MCF 10A (cell line): ENCODE results near the gene ESPN. TPM values are rescaled to one million over a fixed set of nuclear protein-coding genes. Genes with fewer than 3 reads are reported as not detected.

Experiments
- BruUV-seq: library from RNA; stranded (reverse); fragments of 400-500 nt; replicated peaks from 2 replicates; lab custom pipeline; 2021; lab: Mats Ljungman, UMichigan
- CTCF ChIA-PET: fragments of 300-600 bp; sonication (Branson Sonifier 250); formaldehyde crosslinking; extraction: SDS; loops from one replicate; lab custom pipeline; 2021; ENCODE audit warnings: antibody characterized with exemption, inconsistent platforms; lab: Yijun Ruan, JAX
- POLR2A ChIA-PET: fragments of 300-600, 350-650 bp; sonication (Branson Sonifier 250); formaldehyde crosslinking; extraction: SDS; loops from one replicate; lab custom pipeline; 2020; ENCODE audit warnings: antibody characterized with exemption, inconsistent platforms; lab: Yijun Ruan, JAX
- DNase-seq: peaks from one replicate; pipeline ENCODE4 v3.0.0-alpha.2; 2018; ENCODE audit not compliant: unreplicated experiment
- H3K27ac Mint-ChIP-seq: one replicate; pipeline ENCODE4 v1.8.0; 2022; ENCODE audit warnings: mild to moderate bottlenecking, low read depth, mixed read lengths; ENCODE audit not compliant: unreplicated experiment
- H3K27me3 Mint-ChIP-seq: one replicate; pipeline ENCODE4 v1.8.0; 2022; ENCODE audit warnings: mixed read lengths; ENCODE audit not compliant: insufficient read depth, unreplicated experiment
- H3K36me3 Mint-ChIP-seq: one replicate; pipeline ENCODE4 v1.8.0; 2022; ENCODE audit warnings: mild to moderate bottlenecking, moderate library complexity, mixed read lengths; ENCODE audit not compliant: insufficient read depth, unreplicated experiment
- H3K4me1 Mint-ChIP-seq: one replicate; pipeline ENCODE4 v1.8.0; 2022; ENCODE audit warnings: mixed read lengths; ENCODE audit not compliant: insufficient read depth, unreplicated experiment
- H3K4me3 Mint-ChIP-seq: one replicate; pipeline ENCODE4 v1.8.0; 2022; ENCODE audit warnings: mild to moderate bottlenecking, moderate library complexity, mixed read lengths; ENCODE audit not compliant: unreplicated experiment
- H3K9me3 Mint-ChIP-seq: one replicate; pipeline ENCODE4 v1.8.0; 2022; ENCODE audit warnings: mixed read lengths; ENCODE audit not compliant: unreplicated experiment
- CTCF ChIP-seq: fragments of 200-600 bp; IDR thresholded peaks from one replicate; pipeline ENCODE4 v1.8.0; 2022; ENCODE audit warnings: antibody characterized with exemption, mild to moderate bottlenecking; ENCODE audit not compliant: unreplicated experiment
- intact Hi-C: fragments of 100-400 bp; cut with micrococcal nuclease; formaldehyde crosslinking; loops from 2 replicates; pipeline ENCODE4 v1.14.1; 2022
- total RNA-seq: library from RNA; stranded (reverse); gene quantifications from 2 replicates; pipeline ENCODE4 v1.2.3, GENCODE V29; 2022

The ESPN gene
- total RNA-seq, 1 experiment from 2014 or later, result 0.68 TPM

- BruUV-seq, result no TSS peak
- intact Hi-C loops, result no loop called here
- H3K4me1 Mint-ChIP-seq, result peaks cover 5% of the 10 kb centered on the region
- H3K27me3 Mint-ChIP-seq, result no peaks in the 10 kb centered on the region
- peaks cover 32% of the 10 kb centered on the region for H3K36me3 Mint-ChIP-seq
- no peak overlapping the region for H3K27ac Mint-ChIP-seq
- no peak for TF ChIP-seq CTCF
- no peak overlapping the region for H3K4me3 Mint-ChIP-seq
- ChIA-PET POLR2A (interaction anchor here (0.7 kb wide), 1 partner anchor 47 kb away, joined by 3 read pairs; no protein-coding TSS in a partner anchor), CTCF (interaction anchor here (0.5 to 1.0 kb wide), 2 partner anchors 34 to 59 kb away, joined by 4 read pairs; no protein-coding TSS in a partner anchor)
- H3K9me3 Mint-ChIP-seq, result no peaks in the 10 kb centered on the region
- DNase-seq, result no peak
These were observed 35.9 kb downstream of the ESPN start for GRCh38 chr1:6460301-6461050.

DNA sequence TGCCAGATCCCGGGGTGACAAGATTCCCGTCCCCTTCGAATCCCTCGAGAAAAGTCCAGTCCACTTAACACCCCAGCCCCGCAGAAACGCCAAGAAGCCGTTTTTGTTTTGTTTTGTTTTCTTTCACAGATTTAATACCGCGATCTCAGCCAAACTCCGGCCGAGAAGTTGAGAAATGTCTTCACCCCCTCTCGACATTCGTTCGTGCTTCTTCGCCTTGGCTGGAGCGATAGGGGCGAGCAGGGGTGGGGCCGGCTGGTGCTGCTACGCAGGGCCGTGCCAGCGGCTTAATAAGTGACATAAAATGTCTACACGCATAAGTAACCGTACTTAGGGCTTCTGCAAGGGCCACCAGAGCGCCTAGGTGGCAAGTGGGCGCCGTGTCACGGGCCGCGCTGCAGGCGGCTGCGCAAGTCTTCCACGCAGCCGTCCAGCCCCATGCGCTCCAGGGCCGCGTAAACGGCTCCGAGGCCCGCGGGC is 36.5 kb downstream of the ESPN start:
- no peak for TF ChIP-seq CTCF
- Mint-ChIP-seq H3K36me3 (peaks cover 34% of the 10 kb centered on the region), H3K27me3 (no peaks in the 10 kb centered on the region), H3K4me1 (peaks cover 5% of the 10 kb centered on the region), H3K9me3 (no peaks in the 10 kb centered on the region), H3K27ac (no peak overlapping the region), H3K4me3 (no peak overlapping the region)
- no peak for DNase-seq
- intact Hi-C loops, result no loop called here
- ChIA-PET CTCF (interaction anchor here (0.5 to 1.0 kb wide), 2 partner anchors 34 to 58 kb away, joined by 4 read pairs; no protein-coding TSS in a partner anchor), POLR2A (interaction anchor here (0.7 kb wide), 1 partner anchor 47 kb away, joined by 3 read pairs; no protein-coding TSS in a partner anchor)
- no TSS peak for BruUV-seq

DNA sequence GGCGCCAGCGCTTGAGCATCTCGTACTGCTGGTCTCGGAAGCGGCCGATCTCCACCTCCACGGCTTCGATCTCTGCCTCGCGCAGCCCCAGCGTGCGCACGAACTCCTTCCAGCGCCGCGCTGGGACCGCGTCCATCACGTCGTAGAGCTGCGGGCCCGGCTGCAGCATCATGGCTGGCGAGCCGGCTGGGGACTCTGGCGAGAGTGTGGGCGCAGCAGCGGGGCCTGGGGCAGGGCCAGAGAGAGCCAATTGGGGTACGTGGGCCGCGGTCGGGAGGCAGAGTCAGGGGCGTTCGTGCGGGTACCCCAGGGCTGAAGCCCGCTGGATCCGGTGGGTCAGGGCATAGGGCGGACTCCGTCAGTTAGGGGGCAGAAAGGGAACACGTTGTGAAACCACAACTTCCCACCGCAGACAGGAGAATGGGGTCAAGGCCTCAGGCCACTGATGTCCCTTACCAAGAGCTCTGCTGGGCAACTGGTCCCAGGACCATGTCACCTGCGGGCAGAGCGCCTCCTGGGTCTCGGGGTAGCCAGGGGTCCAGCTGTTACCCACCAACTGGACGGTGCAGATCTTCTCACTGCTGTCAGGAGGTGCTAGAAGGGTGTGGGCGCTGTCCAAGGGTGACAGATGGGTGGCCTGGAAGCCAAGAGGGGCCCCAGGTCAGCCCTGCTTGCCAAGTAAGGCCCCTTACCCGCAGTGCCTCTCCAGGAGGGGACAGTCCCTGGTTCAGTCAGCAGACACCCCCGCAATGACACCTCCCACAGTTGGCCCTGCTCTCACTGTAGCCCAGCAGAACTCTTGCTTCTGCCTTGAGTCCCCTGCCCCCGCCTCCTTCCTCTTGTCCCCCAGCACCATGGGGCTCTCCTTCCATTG is 37.2 kb downstream of the ESPN start:
- CTCF ChIA-PET, result interaction anchor here (1.1 to 1.7 kb wide), 4 partner anchors 15 to 59 kb away, joined by 3 to 7 read pairs (median 4); no protein-coding TSS in a partner anchor
- H3K9me3 Mint-ChIP-seq, result no peaks in the 10 kb centered on the region
- H3K36me3 Mint-ChIP-seq, result peaks cover 36% of the 10 kb centered on the region
- TF ChIP-seq CTCF, result no peak
- intact Hi-C loops, result no loop called here
- peaks cover 5% of the 10 kb centered on the region for H3K4me1 Mint-ChIP-seq
- H3K27me3 Mint-ChIP-seq, result no peaks in the 10 kb centered on the region
- POLR2A ChIA-PET, result no interaction called here
- no peak for DNase-seq
- no peak overlapping the region for H3K4me3 Mint-ChIP-seq
- H3K27ac Mint-ChIP-seq, result no peak overlapping the region
- no TSS peak for BruUV-seq
